Stimulated activated CD8-positive, alpha-beta memory T cell treated with anti-CD3 and anti-CD28 coated beads, Interleukin-15, amount 100 ng/mL, for 4 hours (primary cell): ENCODE results near the gene ZMYM2.
"Not testable (repeated sequence)": the region's sequence is repeated elsewhere in the genome, so short reads cannot be mapped to it uniquely, and the experiment has no call there.

Experiments
- DNase-seq, 2 donors: peaks; one replicate each; pipeline ENCODE4 v3.0.0-alpha.2; 2020; ENCODE audit warnings: low read depth in 2 of 2

The ZMYM2 gene

GRCh38 chr13:19982447-19983043 lies 24.0 kb downstream of the ZMYM2 start:
- DNase-seq, result no peak

DNA sequence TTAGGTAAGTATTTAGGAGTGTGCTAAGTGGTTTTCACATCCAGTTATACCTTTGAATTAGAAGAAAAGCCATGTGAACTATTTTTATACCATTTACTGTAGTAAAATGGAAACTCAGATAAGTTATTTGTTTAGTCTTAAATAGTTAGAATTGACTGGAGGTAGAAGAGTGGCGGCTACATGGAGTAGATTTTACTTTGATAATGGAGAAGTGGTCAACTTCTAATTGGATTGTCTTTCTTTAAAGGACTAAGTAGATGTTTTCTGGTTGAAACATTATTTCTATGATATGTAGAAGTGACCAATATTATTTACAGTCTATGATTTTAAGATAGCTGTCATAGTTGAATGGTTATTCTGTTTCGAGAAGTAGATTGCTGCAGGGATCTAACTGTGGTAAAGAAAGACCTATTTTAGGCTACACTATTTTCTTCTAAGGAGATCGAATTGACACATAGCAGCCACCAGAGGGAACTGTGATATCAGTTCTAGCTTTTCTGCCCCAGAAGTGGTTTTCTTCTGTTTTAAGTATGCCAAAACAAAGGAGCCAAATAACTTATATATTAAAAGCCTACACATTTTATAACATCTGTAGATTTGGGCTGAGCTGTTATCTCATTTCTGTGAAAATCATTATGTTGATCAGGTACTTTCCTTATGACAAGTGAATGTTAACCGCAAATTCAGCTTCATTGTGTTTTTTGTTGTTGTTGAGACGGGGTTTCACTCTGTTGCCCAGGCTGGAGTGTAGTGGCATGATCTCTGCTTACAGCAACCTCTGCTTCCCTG lies 26.1 kb downstream of the ZMYM2 start:
- DNase-seq, result no peak

DNA sequence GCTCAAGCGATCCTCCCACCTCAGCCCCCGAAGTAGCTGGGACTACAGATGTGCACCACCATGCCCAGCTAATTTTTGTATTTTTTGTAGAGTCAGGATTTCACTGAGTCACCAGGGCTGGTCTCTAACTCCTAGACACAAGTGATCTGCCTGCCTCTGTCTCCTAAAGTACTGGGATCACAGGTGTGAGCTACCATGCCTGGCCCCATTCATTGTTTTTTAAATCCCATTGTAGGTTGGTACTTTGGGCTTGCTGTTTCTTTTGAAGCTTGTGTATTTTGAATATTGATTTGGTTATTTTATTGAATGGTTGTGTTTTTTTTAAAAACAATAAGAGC lies 26.7 kb downstream of the ZMYM2 start:
- DNase-seq, result no peak

DNA sequence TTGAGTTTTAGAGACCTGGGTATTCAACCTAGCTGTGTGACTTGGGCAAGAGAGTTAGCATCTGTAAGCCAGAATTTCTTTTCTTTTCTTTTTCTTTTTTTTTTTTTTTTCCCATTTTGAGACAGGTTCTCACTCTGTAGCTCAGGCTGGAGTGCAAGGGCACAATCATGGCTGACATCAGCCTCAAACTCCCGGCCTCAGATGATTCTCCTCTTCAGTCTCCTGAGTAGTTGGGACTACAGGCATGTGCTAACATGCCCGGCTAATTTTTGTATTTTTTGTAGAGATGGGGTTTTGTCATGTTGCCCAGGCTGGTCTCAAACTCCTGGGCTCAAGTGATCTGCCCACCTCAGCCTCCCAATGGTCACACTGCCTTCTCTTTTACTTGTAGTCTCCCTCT lies 33.0 kb downstream of the ZMYM2 start:
- DNase-seq, result no peak

DNA sequence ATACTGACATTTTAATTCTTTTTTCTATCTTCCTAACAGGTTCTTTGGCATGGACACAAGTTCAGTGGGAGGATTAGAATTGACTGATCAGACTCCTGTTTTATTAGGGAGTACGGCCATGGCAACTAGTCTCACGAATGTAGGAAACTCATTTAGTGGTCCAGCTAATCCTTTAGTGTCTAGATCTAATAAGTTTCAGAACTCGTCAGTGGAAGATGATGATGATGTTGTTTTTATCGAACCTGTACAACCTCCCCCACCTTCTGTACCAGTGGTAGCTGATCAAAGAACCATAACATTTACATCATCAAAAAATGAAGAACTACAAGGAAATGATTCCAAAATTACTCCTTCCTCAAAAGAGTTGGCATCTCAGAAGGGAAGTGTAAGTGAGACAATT lies 34.5 kb downstream of the ZMYM2 start:
- DNase-seq, result no peak

DNA sequence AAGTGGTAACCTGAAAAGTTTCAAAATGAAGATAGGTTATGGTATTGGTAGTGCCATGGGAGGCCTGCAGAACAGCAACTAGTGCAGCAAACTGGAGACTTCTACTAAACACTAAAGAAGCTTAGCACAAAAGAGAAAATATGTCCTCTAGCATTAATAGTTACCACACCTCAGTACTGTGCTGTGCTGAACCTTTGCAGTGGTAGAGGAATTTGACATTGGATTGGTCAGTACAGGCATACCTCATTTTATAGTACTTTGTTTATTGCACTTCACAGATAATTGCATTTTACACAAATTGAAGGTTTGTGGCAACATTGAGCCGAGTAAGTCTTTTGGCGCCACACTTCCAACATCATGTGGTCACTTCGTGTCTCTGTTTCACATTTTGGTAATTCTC lies 40.4 kb downstream of the ZMYM2 start:
- DNase-seq, result no peak

DNA sequence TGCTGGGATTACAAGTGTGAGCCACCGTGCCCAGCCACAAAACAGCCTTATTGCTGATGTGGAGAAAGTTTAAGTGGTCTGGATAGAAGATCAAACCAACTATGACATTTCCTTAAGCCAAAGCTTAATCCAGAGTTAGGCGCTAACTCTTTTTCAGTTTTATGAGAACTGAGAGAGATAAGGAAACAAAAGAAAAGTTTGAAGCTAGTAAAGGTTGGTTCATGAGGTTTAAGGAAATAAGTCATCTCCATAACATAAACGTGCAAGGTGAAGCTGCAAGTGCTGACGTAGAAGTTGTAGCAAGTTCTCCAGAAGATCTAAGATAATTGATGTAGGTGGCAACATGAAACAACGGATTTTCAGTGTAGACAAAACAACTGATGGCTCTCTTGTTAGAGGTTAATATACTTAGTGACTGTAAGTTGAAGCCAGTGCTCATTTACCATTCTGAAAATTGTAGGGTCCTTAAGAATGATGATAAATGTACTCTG lies 41.6 kb downstream of the ZMYM2 start:
- DNase-seq, result no peak

DNA sequence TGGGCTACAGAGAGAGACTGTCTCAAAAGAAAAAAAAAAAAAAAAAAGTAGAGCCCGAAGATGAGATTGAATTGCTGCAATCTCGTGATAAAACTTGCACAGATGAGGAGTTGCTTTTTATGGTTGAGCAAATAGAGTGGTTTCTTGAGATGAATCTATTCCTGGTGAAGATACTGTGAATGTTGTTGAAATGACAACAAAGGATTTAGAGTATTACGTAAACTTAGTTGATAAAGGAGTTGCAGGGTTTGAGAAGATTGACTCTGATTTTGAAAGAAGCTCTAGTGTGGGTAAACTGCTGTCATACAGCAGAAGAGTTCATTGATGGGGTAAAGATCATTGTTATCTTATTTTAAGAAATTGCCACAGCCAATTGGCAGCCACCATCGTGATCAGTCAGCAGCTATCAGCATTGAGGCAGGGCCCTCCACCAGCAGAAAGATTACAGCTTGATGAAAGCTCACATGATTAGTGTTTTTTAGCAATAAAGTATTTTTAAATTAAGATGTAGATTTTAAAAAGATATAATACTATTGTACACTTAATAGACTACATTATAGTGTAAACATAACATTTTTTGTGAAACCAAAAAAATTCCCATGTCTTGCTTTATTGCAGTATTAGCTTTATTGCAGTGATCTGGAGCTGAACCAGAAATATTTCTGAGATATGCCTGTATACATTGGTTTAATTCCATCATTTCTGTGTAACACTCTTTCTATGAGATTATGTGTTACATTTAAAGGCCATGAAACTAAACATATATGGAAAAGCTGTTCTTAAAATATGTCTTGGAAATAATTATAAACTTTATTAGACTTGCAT lies 43.1 kb downstream of the ZMYM2 start:
- no peak for DNase-seq

DNA sequence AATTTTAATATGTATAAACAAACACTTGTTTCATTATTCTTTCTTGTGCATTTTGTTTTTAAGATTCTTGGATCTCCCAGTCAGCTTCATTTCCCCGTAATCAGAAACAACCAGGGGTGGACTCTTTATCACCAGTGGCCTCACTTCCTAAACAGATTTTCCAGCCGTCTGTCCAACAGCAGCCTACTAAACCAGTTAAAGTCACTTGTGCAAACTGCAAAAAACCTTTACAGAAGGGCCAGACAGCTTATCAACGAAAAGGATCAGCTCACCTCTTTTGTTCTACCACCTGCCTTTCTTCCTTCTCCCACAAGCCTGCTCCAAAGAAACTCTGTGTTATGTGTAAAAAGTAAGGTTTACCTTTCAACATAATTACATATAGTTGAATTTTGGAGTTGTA lies 44.3 kb downstream of the ZMYM2 start:
- no peak for DNase-seq

DNA sequence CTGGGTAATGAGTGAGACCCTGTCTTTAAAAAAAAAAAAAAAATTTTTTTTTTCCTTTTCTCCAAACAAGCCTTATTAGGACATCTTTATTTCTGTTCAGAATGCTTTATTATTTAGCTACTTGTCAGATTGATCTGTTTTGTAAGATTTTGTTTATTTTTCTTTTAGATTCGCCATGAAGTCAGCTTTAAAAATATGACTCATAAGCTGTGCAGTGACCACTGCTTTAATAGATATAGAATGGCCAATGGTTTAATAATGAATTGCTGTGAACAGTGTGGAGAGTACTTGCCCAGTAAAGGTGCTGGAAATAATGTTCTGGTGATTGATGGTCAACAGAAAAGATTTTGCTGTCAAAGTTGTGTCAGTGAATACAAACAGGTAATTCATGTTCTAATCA lies 47.7 kb downstream of the ZMYM2 start:
- no peak for DNase-seq

DNA sequence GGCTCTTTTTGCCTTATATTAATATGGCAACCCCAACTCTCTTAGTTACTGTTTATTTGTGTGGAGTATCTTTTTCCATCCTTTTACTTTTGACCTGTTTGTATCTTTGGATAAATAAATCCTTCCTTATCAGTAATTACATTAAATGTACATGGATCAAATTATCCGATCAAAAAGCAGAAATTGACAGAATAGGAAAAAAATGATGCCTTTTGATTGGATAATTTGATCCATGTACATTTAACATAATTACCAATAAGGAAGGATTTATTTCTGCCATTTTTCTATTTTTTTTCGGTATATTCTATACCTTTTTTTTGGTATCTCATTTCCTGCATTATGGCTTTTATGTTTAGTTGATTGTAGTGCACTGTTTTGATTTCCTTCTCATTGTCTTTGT lies 57.2 kb downstream of the ZMYM2 start:
- no peak for DNase-seq

GRCh38 chr13:20016649-20017364 lies 58.3 kb downstream of the ZMYM2 start:
- DNase-seq, result no peak

GRCh38 chr13:20017365-20017711 lies 58.8 kb downstream of the ZMYM2 start:
- no peak for DNase-seq

DNA sequence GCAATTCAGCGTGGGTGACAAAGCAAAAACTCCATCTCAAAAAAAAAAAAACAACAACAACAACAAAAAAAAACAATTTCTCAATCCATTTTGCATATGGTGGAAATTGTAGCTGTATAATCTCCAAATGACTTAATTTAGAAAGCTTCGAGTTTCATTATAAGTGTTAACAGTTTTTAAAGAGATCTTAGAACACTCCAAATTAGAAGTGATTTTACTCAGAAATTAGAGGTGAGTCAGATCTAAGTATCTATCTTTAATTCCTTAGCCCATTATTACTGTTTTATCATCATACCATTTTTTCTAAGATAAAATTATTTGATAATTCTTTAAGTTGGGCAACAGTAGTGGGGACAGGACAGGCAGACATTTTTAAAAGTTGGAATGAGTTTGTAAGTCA lies 60.5 kb downstream of the ZMYM2 start:
- DNase-seq, result no peak

GRCh38 chr13:20024702-20025101 lies 66.2 kb downstream of the ZMYM2 start:
- DNase-seq, result no peak

GRCh38 chr13:20028953-20029352 lies 70.4 kb downstream of the ZMYM2 start:
- no peak for DNase-seq

DNA sequence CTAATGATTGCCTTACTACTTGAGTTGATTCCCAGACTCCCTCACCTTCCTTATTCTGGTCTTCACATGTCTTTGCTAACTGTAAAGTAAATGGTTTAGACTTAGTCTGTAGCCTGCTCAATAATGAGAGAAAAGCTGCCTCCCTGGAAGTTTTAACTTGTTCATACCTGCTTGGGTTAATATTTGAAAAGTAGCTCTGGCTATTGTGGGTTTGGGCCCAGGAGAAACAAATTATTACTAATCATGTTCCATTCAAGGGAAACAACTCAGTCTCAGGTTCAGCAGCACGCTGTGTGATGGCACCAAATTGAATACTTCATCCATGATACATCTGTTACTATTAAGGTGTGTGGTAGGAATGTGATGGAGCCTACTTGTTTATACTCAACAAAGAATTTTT lies 75.0 kb downstream of the ZMYM2 start:
- no peak for DNase-seq

GRCh38 chr13:20035130-20035529 lies 76.6 kb downstream of the ZMYM2 start:
- DNase-seq, result no peak

DNA sequence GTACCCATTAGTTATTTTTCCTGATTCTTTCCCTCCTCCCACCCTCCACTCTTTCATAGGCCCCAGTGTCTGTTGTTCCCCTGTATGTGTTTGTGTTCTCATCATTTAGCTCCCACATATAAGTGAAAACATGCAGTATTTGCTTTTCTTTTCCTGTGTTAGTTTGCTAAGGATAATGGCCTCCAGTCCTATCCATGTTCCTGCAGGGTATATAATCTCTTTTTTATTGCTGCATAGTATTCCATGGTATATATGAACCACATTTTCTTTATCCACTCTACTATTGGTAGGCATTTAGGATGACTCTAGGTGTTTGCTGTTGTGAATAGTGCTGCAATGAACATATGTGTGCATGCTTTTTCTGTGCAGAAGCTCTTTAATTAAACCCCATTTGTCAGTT lies 79.4 kb downstream of the ZMYM2 start:
- no peak for DNase-seq

DNA sequence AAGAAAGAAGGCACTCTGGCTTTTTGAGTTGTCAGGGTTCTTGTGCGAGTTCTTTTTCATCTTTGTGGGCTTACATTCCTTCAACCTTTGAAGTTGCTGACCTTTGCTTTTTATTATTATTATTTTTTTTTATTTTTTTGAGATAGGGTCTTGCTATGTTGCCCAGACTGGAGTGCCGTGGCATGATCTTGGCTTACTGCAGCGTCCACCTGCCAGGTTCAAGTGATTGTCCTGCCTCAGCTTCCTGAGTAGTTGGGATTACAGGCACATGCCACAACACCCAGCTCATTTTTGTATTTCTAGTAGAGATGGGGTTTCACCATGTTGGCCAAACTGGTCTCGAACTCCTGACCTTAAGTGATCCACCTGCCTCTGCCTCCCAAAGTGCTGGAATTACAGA lies 84.1 kb downstream of the ZMYM2 start:
- not testable (repeated sequence) for DNase-seq

- no peak for DNase-seq
Observed at GRCh38 chr13:20043207-20043925, 84.8 kb downstream of the ZMYM2 start.

GRCh38 chr13:20044086-20044485 lies 85.6 kb downstream of the ZMYM2 start:
- DNase-seq, result no peak
